HUDEP-2 (cell line): ENCODE data around the gene DIP2C.
"Not testable (repeated sequence)": the region's sequence is repeated elsewhere in the genome, so short reads cannot be mapped to it uniquely, and the experiment has no call there.

Experiments used
- DNase-seq, 76 experiments: peaks; one replicate each; lab custom pipeline; 2025; ENCODE audit not compliant: unreplicated experiment in 76 of 76; lab: John Stamatoyannopoulos, UW

DIP2C gene

GRCh38 chr10:632155-632806 lies 57.2 kb downstream of the DIP2C start:
- not testable (repeated sequence) for DNase-seq

GRCh38 chr10:631266-631665 lies 58.2 kb downstream of the DIP2C start:
- DNase-seq: no peak

- no peak for DNase-seq
Measured at GRCh38 chr10:630581-631073, 58.8 kb downstream of the DIP2C start.

- no peak for DNase-seq
Measured at GRCh38 chr10:629186-629998, 60.1 kb downstream of the DIP2C start.

GRCh38 chr10:628386-629045 lies 61.0 kb downstream of the DIP2C start:
- no peak for DNase-seq

- no peak for DNase-seq
Measured at GRCh38 chr10:627032-627992, 62.2 kb downstream of the DIP2C start.

- no peak for DNase-seq
Measured at GRCh38 chr10:625751-626711, 63.4 kb downstream of the DIP2C start.

- no peak for DNase-seq
Measured at GRCh38 chr10:625333-625696, 64.2 kb downstream of the DIP2C start.

GRCh38 chr10:624605-625332 lies 64.7 kb downstream of the DIP2C start:
- no peak for DNase-seq

- no peak for DNase-seq
Measured at GRCh38 chr10:624312-624604, 65.2 kb downstream of the DIP2C start.

- no peak for DNase-seq
Measured at GRCh38 chr10:623477-624311, 65.8 kb downstream of the DIP2C start.

GRCh38 chr10:623014-623413 lies 66.5 kb downstream of the DIP2C start:
- DNase-seq: no peak

GRCh38 chr10:621981-622740 lies 67.3 kb downstream of the DIP2C start:
- DNase-seq: no peak

GRCh38 chr10:621513-621912 lies 68.0 kb downstream of the DIP2C start:
- no peak for DNase-seq

- DNase-seq: no peak
Measured at GRCh38 chr10:620971-621370, 68.5 kb downstream of the DIP2C start.

GRCh38 chr10:620417-620816 lies 69.1 kb downstream of the DIP2C start:
- no peak for DNase-seq

GRCh38 chr10:619710-620109 lies 69.8 kb downstream of the DIP2C start:
- DNase-seq: no peak
